WERI-Rb-1 (cell line): ENCODE results near the gene SETD1A.

Experiments used
- DNase-seq: peaks from one replicate; pipeline ENCODE4 v3.0.0-alpha.2; 2020
- H3K27ac ChIP-seq: fragments of 250-450 bp; sonication (Bioruptor Pico); 2 replicates; pipeline ENCODE4 v1.5.1; 2020; ENCODE audit warnings: mild to moderate bottlenecking, moderate library complexity
- H3K27me3 ChIP-seq: fragments of 250-450 bp; sonication (Bioruptor Pico); 2 replicates; pipeline ENCODE4 v1.5.1; 2021; ENCODE audit warnings: mild to moderate bottlenecking, low read depth, moderate library complexity; ENCODE audit not compliant: insufficient read depth, severe bottlenecking
- H3K36me3 ChIP-seq: fragments of 250-450 bp; sonication (Bioruptor Pico); 2 replicates; pipeline ENCODE4 v1.5.1; 2020; ENCODE audit warnings: mild to moderate bottlenecking, moderate library complexity
- H3K4me3 ChIP-seq: 2 replicates; pipeline ENCODE4 v1.5.1; 2011; ENCODE audit warnings: low read depth, mild to moderate bottlenecking, control low read depth, low read length
- H3K9me3 ChIP-seq: fragments of 250-450 bp; sonication (Bioruptor Pico); 2 replicates; pipeline ENCODE4 v1.5.1; 2021; ENCODE audit warnings: mild to moderate bottlenecking, moderate library complexity; ENCODE audit not compliant: severe bottlenecking
- CTCF ChIP-seq: IDR thresholded peaks from 2 replicates; pipeline ENCODE4 v1.5.1; 2011; ENCODE audit warnings: low read depth, mild to moderate bottlenecking, control low read depth, inconsistent platforms, low read length

The SETD1A gene

GRCh38 chr16:30997725-30998711, 40.5 kb downstream of the SETD1A start:
- no peak overlapping the region for H3K27ac ChIP-seq
- peaks cover 4% of the 10 kb centered on the region for H3K36me3 ChIP-seq
- H3K27me3 ChIP-seq = no peaks in the 10 kb centered on the region
- H3K4me3 ChIP-seq = no peak overlapping the region
- DNase-seq = no peak
- H3K9me3 ChIP-seq = no peaks in the 10 kb centered on the region
- TF ChIP-seq CTCF = no peak

GRCh38 chr16:30998852-30999761, 41.6 kb downstream of the SETD1A start:
- H3K36me3 ChIP-seq = peaks cover 4% of the 10 kb centered on the region
- TF ChIP-seq CTCF = no peak
- no peaks in the 10 kb centered on the region for H3K27me3 ChIP-seq
- no peak overlapping the region for H3K4me3 ChIP-seq
- DNase-seq = no peak
- H3K27ac ChIP-seq = no peak overlapping the region
- no peaks in the 10 kb centered on the region for H3K9me3 ChIP-seq

GRCh38 chr16:31000671-31001382, 43.3 kb downstream of the SETD1A start:
- Histone ChIP-seq H3K27me3 (no peaks in the 10 kb centered on the region), H3K36me3 (peaks cover 4% of the 10 kb centered on the region; the same call in 1 of the 2 replicates), H3K27ac (no peak overlapping the region), H3K4me3 (no peak overlapping the region), H3K9me3 (no peaks in the 10 kb centered on the region)
- no peak for DNase-seq
- TF ChIP-seq CTCF = no peak

- Histone ChIP-seq H3K36me3 (peaks cover 4% of the 10 kb centered on the region; the same call in 1 of the 2 replicates), H3K9me3 (no peaks in the 10 kb centered on the region), H3K4me3 (no peak overlapping the region), H3K27ac (peak overlapping the region; percentile 87), H3K27me3 (no peaks in the 10 kb centered on the region)
- no peak for TF ChIP-seq CTCF
- no peak for DNase-seq
These were observed 44.1 kb downstream of the SETD1A start for GRCh38 chr16:31001507-31002249.

GRCh38 chr16:31002250-31002700, 44.7 kb downstream of the SETD1A start:
- H3K36me3 ChIP-seq = peaks cover 4% of the 10 kb centered on the region; the same call in 1 of the 2 replicates
- no peak overlapping the region for H3K4me3 ChIP-seq
- H3K9me3 ChIP-seq = no peaks in the 10 kb centered on the region
- DNase-seq = no peak
- TF ChIP-seq CTCF = no peak
- peak overlapping the region; percentile 87 for H3K27ac ChIP-seq
- H3K27me3 ChIP-seq = no peaks in the 10 kb centered on the region
